ENCODE results near the gene ENOX1.

ENOX1 gene

DNA sequence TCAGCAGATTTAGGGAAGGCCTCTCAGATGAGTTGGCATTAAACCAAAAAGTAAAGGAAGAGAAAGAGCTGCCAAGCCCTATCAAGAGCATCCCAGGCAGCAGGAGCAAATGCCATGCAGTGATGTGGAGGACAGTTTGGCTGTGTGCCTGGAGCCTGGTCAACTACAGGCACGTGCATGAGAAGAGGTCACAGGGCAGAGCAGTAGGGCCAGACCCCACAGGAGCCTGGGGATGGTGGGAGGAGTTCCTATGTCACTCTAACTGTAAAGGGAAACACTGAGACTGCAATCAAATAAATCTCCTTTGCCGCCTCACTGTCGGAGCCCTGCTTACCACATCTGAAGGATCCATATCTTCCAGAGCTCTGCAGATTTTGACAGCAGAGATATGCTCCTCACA lies 240.5 kb downstream of the ENOX1 start:
- DNase-seq (ENCODE audit: low spot score): no peak

DNA sequence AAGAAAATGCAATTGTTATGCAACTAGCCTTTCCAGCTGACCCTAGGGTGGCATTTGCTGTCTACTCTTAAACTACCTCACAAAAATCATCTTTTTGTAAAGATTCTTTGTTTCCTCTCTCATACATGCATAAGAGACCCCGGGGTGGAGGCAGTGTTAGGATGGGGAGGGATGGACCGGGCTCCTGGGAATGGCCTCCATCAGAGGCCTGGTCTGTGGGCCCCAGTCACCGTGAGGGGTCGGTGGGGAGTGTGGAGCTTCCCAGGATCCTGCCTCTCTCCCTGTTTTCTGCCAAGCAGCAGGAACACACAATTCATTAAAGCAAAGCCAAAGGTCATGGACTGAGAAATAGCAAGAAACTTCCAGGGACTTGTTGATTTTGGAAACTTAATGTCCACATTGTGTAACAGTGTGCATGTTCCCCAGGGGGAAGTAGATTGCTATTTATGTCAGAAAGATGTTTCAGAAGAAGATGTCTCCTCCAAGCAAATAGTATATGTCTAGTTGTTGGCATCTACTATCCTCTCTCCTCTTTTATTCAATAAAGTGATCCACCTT lies 241.4 kb downstream of the ENOX1 start:
- DNase-seq (ENCODE audit: low spot score): no peak

DNA sequence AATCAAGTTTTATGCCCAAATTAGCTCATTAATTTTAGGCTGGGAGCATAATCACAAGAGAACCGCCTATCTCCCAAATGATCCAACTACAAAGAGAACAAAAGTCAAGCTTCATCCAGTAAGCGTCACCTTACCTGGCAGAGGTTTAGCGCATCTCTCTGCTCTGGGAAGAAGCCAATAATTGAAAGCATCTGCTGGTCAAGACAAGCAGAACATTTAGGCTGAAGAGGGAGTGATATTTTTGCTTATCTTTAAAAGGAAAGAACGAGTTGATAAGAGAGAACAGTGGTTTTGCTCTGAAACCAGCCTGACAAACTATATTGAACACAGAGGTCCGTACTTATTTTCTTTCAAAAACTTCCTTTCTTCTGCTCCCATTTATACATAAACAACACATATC lies 242.1 kb downstream of the ENOX1 start:
- DNase-seq (ENCODE audit: low spot score): no peak

DNA sequence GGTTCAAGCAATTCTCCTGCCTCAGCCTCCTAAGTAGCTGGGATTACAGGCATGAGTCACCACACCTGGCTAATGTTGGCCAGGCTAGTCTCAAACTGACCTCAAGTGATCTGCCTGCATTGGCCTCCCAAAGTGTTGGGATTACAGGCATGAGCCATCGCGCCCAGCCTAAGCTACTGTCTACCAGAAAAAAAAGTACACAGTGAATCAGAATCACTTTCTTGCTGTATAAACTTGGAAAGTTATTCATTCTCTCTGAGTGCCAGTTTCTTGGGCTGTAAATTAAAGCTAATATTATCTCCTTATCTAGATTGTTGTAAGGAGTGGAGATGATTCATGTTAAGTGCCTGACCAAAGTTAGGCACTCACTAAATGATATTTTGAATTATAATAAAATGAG lies 242.8 kb downstream of the ENOX1 start:
- DNase-seq (ENCODE audit: low spot score): no peak

DNA sequence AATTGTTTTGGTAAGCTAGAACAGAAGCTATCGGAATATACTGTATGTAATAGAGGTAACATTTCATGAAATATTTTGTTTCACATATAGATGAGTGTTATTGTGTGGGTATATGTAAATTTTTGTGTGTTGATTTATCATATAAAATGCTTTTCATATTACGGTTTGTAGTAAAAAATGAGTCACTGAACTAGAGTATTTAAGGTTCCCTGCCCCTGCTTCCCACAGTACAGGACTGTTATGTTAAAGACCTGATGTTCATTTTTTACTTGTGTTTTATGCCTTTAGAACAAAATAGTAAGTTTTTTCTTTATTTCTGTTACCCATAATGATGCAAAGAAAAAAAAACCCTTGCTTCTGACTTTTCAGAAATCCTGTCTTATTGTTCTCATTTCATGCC lies 243.4 kb downstream of the ENOX1 start:
- DNase-seq (ENCODE audit: low spot score): no peak

DNA sequence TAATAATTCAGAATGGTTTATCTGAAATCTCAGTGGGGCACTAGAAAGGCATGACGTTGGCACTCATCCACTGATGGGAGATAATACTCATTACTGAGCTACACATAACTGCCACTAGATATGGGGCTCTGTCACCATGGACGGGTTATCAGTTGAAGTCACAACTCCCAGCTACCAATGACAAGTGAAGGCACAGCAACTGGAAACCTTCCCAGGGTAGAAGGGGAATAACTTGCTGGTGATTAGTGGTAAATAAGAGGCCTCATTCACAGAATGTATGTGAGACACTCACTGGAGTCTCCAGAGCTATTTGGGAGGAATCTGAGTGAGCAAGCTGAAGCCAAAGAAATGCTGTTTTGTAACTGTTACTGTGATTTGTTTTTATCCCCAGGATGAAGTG lies 249.6 kb downstream of the ENOX1 start:
- no peak for DNase-seq (ENCODE audit: low spot score)

DNA sequence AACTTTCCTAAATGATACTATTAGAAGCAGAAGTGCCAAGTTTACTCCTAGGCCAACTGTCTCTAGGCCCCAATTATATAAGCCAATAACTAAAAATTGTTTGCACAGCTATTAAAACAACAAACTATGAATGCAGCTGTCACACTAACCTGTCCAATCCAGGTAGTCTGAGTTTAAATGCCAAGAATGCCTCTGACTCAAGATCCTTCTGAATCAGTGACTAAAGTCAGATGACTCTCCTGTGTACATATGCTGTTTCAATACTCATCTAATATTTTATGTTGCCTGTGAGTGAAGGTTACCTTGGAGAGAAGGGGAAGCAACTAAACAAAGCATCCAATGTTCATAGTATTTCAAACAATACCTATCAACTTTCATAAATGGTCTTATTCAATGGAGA lies 257.0 kb downstream of the ENOX1 start:
- peak; percentile 3 for DNase-seq (ENCODE audit: low spot score)

DNA sequence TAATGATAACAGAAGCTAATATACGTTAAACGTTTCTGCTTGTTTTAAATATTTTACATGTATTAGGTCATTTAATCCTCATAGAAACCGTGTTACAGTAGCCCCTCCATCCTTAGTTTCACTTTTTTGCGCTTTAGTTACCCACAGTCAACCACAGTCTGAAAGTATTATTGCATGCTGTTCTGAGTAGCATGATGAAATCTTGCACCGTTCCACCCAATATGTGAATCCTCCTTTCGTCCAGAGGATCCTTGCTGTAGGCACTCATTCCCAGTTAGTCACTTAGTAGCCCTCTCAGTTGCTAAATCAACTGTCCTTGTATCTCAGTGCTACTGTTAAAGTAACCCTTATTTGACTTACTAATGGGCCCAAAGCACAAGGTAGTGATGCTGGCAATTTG lies 257.8 kb downstream of the ENOX1 start:
- no peak for DNase-seq (ENCODE audit: low spot score)

DNA sequence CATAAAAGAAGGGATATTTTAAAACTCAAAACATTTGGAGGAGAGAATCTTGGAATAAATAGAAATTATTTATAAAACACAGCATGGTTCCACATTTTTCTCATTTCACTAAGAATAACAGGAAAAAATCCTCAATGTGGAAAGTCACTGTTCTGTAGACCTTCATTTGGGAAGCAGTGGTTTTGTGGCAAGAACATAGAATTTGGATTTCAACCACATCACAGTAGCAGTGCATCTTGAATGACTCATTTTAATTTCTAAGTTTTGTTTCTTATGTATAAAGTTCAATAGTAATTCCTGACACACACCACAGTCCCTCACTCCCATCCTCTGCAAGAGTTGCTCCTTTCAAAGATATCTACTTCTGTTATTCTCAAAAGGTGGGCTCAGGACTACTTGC lies 264.0 kb downstream of the ENOX1 start:
- DNase-seq (ENCODE audit: low spot score): no peak

DNA sequence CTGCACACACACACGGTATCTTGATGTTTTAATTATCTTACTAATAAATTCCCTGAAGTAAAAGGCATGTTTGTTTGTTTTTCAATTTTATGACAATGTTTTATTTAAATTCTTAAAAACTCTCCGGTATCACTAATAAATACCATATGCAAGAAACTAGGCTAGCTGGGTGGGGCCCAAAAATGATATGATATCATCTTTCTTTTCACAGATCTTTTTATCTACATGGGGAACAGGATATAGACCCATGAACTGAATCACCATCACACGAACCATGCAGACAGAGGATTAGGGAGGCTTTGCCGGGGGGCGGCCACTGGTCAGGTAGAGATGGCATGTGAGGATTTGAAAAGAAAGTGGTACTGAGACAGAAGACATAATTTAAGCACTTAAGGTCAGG lies 266.4 kb downstream of the ENOX1 start:
- DNase-seq (ENCODE audit: low spot score): no peak

DNA sequence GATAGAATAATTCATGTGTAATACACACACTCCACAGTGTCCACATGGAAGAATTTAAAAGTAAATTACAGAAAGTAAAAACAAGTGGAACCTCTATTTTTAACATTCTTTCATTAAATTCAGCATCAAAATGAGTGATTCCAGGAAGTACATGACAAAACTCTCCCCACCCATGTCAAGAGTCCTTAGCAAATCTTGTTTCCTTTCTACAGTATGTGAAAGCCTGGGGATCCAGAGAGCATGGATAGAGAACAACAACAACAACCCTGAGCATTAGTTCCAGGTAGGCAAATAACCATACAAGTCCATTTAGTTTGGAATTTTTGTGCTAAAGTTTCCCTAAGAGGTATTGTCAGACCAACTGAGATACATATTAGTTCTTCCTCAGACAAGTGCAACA lies 267.9 kb downstream of the ENOX1 start:
- no peak for DNase-seq (ENCODE audit: low spot score)

DNA sequence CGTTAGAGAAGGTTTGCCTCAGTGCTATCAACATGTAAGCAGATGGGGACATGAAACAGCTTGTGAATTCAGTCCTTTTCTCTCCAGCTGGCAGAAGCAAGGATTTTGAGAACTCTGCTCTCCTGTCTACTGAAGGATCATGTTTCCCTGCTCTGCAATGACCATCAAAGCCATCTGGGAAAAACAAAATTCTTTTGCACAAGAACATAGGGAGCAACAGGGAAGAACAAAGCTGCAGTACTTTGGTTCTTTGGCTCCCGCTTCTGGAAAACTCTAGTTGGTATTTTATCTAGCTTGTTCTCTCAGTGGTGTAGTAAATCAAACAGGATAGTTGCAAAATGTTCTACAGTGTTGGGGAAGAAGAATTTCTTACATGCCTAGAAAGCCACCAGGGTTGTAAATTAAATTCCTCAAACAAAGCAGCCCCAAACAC lies 270.4 kb downstream of the ENOX1 start:
- DNase-seq (ENCODE audit: low spot score): no peak

DNA sequence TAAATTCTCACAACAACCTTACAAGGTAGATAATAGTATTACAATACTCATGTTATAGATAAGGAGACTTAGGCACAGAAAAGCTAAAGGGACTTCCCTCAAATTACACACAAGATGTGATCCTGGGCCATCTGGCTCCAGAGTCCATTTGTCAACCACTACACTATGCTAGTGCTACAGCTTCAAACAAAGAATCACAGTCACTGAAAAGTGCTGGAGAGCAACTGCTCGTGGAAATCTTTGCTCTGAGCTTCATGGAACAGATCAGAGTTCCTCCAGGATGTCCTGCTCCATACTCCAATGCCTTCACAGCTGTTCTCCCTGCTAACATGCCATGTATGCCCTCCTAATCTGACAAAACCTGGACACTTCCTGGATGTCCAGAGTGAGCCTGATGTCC lies 271.2 kb downstream of the ENOX1 start:
- DNase-seq (ENCODE audit: low spot score): no peak

DNA sequence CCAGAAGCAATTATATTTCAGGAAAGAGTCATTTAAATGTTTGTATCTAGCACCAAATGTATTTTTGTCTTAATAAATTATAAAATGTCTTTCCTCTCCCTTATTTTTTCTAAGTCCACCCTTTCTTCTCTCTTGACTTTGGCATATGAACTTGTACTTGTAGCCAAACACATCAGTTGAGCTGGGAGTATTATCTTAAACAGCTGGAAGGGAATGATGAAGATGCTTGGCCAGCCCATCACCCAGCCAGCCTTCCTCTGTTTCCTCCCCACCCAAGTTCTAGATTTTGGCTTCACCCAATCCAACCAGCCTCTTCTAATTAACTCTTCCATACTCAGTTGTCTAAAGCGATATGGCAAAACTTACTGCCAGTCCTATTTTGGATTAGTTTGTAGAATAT lies 272.5 kb downstream of the ENOX1 start:
- no peak for DNase-seq (ENCODE audit: low spot score)

DNA sequence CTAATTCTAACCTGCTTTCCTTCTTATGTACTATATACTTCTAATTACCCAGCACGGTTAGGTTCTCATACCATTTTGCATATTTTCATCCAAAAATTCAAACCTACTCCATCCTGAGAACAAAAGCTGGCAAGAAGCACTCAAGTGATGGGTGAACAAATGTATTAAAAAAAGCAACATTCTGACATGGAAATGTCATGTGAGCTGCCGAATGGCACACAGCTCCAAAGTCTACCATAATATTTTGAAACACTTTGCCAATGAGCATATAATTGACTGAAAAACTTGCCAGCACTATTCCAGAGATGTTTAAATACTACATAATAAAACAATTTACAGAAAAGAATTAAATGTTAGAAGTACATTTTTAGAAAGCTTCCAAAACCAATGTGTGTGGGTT lies 274.6 kb downstream of the ENOX1 start:
- DNase-seq (ENCODE audit: low spot score): no peak

DNA sequence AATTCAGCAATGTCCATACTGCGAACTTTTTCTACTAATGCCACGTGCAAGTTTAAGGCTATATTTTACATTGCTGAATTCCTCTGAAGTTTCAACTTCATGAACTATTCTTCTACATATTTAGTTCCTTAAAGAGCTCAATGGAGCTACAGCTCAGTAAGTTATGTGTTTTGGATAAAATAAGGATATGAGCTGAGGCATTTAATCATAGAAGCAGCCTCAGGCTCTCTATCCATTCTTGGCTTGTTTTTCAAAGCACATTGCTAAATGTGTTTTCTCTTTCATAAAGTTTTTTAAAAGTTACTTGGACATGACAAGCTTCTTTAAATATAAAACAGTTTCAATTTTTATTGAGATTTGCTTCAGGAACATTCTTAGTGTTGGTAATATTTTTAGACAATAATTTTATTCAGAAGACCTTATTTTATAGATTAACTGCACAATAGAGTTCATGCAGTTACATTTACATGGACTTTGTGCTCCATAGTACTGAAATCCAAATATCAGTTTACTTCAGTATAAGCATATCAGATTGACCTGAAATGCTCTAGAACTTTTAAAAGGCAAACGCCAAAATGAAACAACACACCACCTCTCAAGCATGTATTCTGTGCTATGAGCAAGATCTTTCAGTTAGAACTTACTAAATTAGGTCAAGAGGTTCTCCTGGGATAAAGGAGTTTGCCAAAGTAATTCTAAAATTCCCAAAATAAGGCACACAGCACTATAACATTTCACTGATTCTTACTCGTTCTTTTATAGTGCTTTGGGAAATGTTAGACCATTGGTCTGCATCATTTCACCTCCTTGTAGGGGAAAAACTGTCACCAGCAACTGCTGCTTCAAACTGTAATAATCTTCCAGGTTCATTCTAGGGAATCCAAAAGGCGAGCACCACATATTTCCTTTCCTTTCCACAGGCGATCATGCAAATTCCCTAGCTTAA lies 275.5 kb downstream of the ENOX1 start:
- DNase-seq (ENCODE audit: low spot score): no peak

DNA sequence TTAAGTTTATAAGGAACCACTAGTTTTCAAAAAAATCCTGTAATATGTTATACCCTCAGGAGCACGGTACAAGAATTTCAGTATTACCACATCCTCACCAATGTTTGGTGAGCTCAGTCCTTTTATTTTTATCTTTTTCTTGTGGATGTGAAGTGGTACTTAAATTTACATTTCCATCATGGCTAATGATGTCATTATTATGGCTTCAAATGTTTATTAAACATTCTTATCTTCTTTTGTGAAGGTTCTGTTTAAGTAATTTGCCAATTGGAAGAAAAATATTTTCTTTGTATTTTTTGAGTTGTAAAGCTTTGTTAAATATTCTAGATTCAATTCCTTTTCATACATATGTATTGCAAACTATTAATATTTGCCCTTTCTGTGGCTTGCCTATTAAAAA lies 291.0 kb downstream of the ENOX1 start:
- no peak for DNase-seq (ENCODE audit: low spot score)

DNA sequence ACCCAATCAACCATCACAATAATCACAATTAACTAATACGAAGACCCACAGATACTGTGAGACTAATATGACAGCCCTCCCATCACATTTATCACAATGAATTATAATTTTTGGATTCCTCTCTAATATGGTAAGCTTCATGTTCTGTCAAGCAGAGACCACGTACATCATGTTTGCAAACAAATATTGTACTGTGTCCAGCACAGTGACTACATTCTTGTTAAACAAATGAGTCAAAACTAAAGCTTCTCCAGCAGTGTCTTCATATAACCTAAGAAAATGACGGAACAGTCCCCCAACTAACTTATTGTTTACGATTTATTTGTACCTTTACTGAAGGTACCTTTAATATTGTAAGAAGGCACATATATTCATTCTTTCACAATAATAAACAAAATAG lies 292.6 kb downstream of the ENOX1 start:
- DNase-seq (ENCODE audit: low spot score): no peak

DNA sequence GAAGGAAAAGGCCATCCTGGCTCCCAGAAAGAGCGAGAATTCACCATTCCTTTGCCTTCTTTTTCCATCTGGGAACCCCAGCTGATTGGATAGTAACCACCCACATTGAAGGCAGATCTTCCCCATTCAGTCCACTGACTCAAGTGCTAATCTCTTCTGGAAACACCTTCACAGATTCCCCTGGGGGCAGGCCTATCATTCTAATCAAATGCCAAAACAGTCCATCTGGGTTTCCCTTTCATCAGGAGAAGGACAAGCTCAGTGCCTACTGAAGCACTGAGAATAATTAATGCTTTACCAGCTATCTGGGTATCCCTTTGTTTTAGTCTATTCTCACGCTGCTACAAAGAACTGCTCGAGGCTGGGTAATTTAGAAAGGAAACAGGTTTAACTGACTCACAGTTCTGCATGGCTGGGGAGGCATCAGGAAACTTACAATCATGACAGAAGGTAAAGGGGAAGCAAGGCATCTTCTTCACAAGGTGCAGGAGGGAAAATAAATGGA lies 293.2 kb downstream of the ENOX1 start:
- DNase-seq (ENCODE audit: low spot score): no peak

DNA sequence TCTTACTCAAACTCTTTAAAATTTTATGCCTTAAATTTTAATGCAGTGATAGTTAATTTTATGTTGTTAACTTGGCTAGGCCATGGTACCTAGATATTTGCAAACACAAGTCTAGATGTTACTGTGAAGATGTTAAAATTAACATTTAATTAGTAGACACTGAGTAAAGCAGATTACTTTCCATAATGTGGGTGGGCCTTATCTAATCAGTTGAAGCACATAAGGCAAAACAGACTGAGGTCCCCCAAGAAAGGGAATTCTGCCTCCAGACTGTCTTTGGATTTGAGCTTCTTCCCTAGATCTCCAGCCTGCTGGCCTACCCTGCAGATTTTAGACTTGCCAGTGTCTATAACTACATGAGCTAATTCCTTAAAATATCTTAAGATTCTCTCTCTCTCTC lies 294.0 kb downstream of the ENOX1 start:
- no peak for DNase-seq (ENCODE audit: low spot score)

DNA sequence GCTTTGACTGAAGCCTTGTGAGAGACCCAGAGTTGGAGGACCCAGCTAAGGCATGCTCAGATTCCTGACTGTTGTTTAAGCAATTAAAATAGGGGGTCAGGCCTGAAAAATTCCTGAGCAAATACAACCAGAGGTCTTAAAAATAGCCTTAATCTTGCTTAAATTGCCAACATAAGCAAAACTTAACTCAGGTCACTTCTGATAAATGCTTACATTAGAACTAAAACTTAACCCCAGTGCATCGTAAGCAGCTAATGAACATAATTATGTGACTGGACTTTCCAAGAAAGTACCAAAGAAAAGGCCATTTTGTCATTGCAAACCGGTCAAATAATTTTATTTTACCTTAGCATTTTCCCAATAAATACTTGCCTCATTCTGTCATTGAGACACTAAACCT lies 294.5 kb downstream of the ENOX1 start:
- DNase-seq (ENCODE audit: low spot score): no peak

DNA sequence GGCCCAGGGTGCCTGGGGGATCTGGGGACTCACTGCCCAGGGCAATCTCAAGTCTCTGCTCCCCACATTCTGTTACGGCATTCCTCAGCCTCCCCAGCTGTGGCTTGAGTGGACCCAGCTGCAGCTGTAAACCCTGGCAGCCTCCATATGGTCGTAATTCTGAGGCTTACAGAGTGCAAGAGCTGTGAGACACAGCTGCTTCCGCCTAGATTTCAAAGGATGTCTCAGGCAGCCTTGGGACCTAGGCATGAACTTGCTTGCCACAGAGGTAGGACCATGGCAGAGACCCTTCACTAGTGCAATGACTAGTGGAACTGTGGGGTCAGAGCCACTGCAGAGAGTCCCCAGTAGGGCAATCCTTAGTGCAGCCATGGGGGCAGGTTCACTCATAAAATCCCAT lies 297.5 kb downstream of the ENOX1 start:
- DNase-seq (ENCODE audit: low spot score): no peak

DNA sequence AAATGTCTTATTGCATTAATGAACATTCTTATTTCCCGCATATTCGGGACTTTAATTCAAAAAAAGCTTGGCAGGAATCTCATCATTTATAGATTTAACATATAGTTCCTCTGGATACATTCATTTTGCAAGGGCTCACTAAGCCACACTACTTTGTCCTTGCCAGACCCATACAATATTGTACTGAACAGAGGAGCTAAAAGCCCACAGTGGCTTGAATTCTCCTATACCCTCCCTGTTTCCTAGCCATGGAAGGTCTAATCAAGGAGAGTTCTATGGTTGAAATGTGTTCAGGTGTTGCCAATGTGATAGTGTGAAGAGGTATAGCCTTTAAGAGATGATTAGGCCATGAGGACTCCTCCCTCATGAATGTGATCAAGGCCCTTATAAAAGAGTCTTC lies 298.9 kb downstream of the ENOX1 start:
- DNase-seq (ENCODE audit: low spot score): no peak

DNA sequence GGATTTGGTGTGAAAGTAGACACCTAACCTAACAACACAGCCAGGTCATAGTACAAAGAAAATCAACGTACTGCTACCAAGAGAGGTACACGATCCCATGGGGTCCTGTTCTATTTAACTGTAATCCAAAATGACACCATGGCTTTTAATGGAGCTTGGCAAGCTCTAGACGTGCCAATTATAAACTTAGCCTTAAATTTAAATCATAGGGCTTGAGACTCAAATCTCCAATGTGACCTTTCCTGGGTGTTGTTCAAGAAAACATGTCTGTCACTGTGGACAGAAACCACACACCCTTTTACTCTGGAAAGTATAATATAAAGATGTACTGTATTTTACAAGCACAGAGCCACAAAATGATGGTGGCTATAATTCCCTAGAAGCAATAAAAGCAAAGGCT lies 299.3 kb downstream of the ENOX1 start:
- no peak for DNase-seq (ENCODE audit: low spot score)
